Mucosa of gallbladder (tissue), 1 donor: ENCODE measurements around the gene JMJD6. TPM values are rescaled to one million over a fixed set of nuclear protein-coding genes. Genes with fewer than 3 reads are reported as not detected.
A peak's percentile ranks its signal among the peaks of the same experiment; 100 is the strongest.
"Not testable (repeated sequence)": the region's sequence is repeated elsewhere in the genome, so short reads cannot be mapped to it uniquely, and the experiment has no call there.

Source experiments
- DNase-seq: peaks from one replicate; pipeline ENCODE4 v3.0.0-alpha.2; 2020; ENCODE audit warnings: low spot score
- total RNA-seq: library from RNA; stranded (reverse); gene quantifications from one replicate; pipeline ENCODE4 v1.2.1, GENCODE V29; 2021
- donor health status: DM: no; HTN: no; CAD: no.

The JMJD6 gene
- total RNA-seq, 1 donor from 2014 or later: 34.4 TPM

DNA sequence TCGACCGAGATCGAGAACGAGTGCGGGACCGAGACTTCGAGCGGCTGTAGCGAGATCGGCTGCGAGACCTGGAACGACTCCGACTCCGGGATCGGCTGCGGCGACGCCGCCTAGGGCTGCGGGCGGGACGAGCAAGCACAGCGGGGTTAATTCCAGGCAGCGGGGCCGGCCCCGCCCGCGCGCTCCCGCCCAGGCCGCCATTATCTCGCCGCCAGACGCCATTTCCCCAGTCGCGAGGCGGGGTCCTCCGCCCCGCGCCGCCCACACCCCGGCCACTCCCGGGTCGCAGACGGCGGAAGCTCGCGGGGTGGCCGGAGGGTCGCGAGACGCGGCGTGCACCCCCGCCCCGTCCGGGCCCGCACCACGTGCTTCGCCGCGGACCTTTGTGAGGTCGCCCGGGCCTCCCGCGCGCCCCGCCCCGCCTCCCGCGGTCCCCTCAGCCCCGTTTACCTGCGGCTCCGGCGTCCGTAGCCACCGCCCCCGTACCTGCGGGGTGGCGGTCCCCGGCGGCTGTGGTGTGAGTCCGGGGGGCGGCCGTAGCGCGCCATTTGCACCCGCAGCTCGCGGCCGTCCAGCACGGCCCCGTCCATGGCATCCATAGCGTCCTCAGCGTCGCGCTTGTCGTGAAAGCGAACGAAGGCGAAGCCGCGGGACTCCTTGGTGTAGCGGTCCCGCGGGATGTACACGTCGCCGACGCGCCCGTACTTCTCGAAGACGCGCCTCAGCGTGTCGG is 10.1 kb upstream of the JMJD6 start:
- peak; percentile 76 for DNase-seq

- DNase-seq: no peak
Observed at GRCh38 chr17:76735586-76736348, 9.4 kb upstream of the JMJD6 start.

DNA sequence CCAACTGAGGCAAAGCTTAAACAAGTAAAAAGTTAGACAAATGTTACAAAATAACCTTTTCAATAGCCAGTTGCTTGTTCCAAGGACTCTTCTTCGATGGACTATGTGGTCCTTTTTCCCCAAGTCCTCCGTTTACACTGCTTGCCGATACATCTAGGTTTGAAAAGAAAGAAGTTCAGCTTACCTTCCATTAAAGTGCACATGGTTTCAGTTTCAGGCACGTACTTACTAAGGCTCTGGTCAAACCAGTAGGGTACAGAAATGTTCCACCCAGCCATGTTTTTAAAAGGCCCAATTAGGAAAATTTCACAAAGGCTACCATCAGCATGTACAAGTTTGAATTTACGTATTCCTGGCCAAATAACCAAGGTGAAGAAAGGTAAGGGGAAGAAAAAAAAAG is 8.6 kb upstream of the JMJD6 start:
- DNase-seq: no peak

- no peak for DNase-seq
Observed at GRCh38 chr17:76734080-76734840, 7.9 kb upstream of the JMJD6 start.

GRCh38 chr17:76733618-76733957 is 7.2 kb upstream of the JMJD6 start:
- no peak for DNase-seq

GRCh38 chr17:76732734-76733617 is 6.6 kb upstream of the JMJD6 start:
- no peak for DNase-seq

- not testable (repeated sequence) for DNase-seq
Observed at GRCh38 chr17:76731800-76732733, 5.7 kb upstream of the JMJD6 start.

- no peak for DNase-seq
Observed at GRCh38 chr17:76727745-76728456, 1.5 kb upstream of the JMJD6 start.

- DNase-seq: peak; percentile 84
Observed at GRCh38 chr17:76726776-76727718, 641 bp upstream of the JMJD6 start, which contains the start of gene METTL23. TSS of gene METTL23 (plus strand) at chr17:76726839. CDS start at chr17:76729711, 2,872 bp downstream.

GRCh38 chr17:76725580-76726230 is 701 bp downstream of the JMJD6 start:
- peak; percentile 71 for DNase-seq

DNA sequence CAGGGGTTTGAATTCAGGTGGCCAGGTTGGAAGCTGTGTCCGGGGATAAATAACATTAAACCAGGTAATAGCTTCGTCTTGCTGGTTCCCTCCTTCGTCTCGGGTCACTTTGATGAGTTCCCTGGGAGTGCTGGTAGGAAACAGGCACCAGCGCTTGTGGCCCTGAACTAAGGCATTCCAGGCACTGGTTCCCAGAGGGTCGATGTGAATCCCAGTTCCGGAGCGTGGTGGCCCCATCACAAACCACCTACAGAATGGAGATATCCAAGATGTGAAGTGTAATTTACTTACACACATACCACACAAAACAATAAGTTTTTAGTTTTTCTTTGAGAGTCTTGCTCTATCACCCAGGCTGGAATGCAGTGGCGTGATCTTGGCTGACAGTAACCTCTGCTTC is 2.6 kb downstream of the JMJD6 start:
- DNase-seq: no peak

DNA sequence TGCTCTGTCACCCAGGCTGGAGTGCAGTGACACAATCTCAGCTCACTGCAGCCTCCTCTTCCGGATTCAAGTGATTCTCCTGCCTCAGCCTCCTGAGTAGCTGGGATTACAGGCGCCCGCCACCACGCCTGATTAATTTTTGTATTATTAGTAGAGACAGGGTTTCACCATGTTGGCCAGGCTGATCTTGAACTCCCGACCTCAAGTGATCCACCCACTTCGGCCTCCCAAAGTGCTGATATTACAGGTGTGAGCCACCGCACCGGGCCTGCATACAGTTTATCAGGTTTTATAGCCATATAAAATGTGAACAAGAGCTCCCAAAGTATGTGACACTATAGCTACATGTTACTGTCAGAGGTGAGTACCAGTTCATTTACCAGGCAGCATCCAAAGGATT is 3.4 kb downstream of the JMJD6 start:
- not testable (repeated sequence) for DNase-seq

- no peak for DNase-seq
Observed at GRCh38 chr17:76722279-76722678, 4.1 kb downstream of the JMJD6 start.

- DNase-seq: no peak
Observed at GRCh38 chr17:76721463-76721862, 4.9 kb downstream of the JMJD6 start.

DNA sequence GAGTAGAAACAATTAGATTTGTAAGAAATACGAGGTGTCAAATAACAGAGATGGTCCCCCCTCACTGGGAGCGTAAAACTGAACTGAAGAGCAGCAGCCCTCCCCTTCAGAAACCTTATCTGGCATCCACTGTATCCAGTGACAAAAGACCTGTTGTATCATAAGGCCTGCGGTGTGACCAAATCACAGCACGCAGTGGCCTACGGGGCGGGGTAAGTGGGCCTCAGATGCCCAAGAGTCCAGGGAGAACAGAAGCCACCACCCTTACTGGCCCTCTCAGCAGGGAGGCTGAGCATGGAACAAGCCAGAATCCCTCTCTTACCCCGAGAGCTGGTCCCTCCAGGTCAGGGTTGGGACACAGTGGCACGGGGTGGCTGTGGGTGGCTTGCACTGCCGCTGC is 5.5 kb downstream of the JMJD6 start:
- DNase-seq: no peak

- DNase-seq: no peak
Observed at GRCh38 chr17:76720211-76720610, 6.2 kb downstream of the JMJD6 start.

- DNase-seq: no peak
Observed at GRCh38 chr17:76718516-76718915, 7.9 kb downstream of the JMJD6 start.

GRCh38 chr17:76716839-76717215 is 9.6 kb downstream of the JMJD6 start:
- DNase-seq: no peak
